GM15510 (cell line): ENCODE measurements around the gene NECTIN3.

Experiments
- POLR2A ChIP-seq: IDR thresholded peaks from 3 replicates; pipeline ENCODE4 v1.6.1; 2011; ENCODE audit warnings: borderline replicate concordance; ENCODE audit not compliant: insufficient read length; ENCODE audit errors: extremely low read depth

The NECTIN3 gene

GRCh38 chr3:111071257-111072030 lies at the start of gene NECTIN3:
Gene NECTIN3 (plus strand): TSS chr3:111071816. CDS start chr3:111072018, 202 bp downstream.
- no peak for TF ChIP-seq POLR2A

GRCh38 chr3:111027868-111028267 lies 43.7 kb upstream of the NECTIN3 start:
- TF ChIP-seq POLR2A = no peak

- no peak for TF ChIP-seq POLR2A
These were observed 40.1 kb upstream of the NECTIN3 start for GRCh38 chr3:111031538-111031937.

- no peak for TF ChIP-seq POLR2A
These were observed 38.9 kb upstream of the NECTIN3 start for GRCh38 chr3:111032677-111033076.

GRCh38 chr3:111033470-111034050 lies 38.1 kb upstream of the NECTIN3 start:
- TF ChIP-seq POLR2A = no peak

GRCh38 chr3:111035316-111035715 lies 36.3 kb upstream of the NECTIN3 start:
- TF ChIP-seq POLR2A = no peak

- no peak for TF ChIP-seq POLR2A
These were observed 35.7 kb upstream of the NECTIN3 start for GRCh38 chr3:111035902-111036301.

- no peak for TF ChIP-seq POLR2A
These were observed 30.7 kb upstream of the NECTIN3 start for GRCh38 chr3:111040959-111041358.

GRCh38 chr3:111045564-111045963 lies 26.1 kb upstream of the NECTIN3 start:
- no peak for TF ChIP-seq POLR2A

GRCh38 chr3:111047042-111047441 lies 24.6 kb upstream of the NECTIN3 start:
- no peak for TF ChIP-seq POLR2A

- TF ChIP-seq POLR2A = no peak
These were observed 23.7 kb upstream of the NECTIN3 start for GRCh38 chr3:111047812-111048435.

GRCh38 chr3:111051354-111051753 lies 20.3 kb upstream of the NECTIN3 start:
- no peak for TF ChIP-seq POLR2A

GRCh38 chr3:111068574-111068973 lies 3.0 kb upstream of the NECTIN3 start:
- TF ChIP-seq POLR2A = no peak

- TF ChIP-seq POLR2A = no peak
These were observed 1.4 kb upstream of the NECTIN3 start for GRCh38 chr3:111069974-111070771.

GRCh38 chr3:111070772-111071256 lies 802 bp upstream of the NECTIN3 start:
- no peak for TF ChIP-seq POLR2A
